Breast epithelium (tissue), 4 donors: ENCODE results near the gene CXCL3. TPM values are rescaled to one million over a fixed set of nuclear protein-coding genes. Genes with fewer than 3 reads are reported as not detected.

ENCODE experiments used
- DNase-seq, 2 donors: peaks; one replicate each; pipeline ENCODE4 v3.0.0-alpha.2; 2019; ENCODE audit warnings: low spot score in 2 of 2
- H3K27ac ChIP-seq, 2 donors: fragments of 200-600 bp; sonication (generic) in 1 of 2; one replicate each; pipeline ENCODE4 v1.5.1; 2016 to 2019; ENCODE audit warnings: mild to moderate bottlenecking in 1 of 2
- H3K27me3 ChIP-seq, 2 donors: fragments of 200-600 bp; sonication (generic) in 1 of 2; one replicate each; pipeline versions ENCODE4 v1.5.1 to v1.6.0; 2017 to 2019; ENCODE audit warnings: control low read depth in 1 of 2, mild to moderate bottlenecking in 1 of 2
- H3K36me3 ChIP-seq: fragments of 200-600 bp; one replicate; pipeline ENCODE4 v1.5.1; 2019
- H3K4me1 ChIP-seq, 2 donors: fragments of 200-600 bp; sonication (generic); one replicate each; pipeline ENCODE4 v1.5.1; 2016 to 2019; ENCODE audit warnings: control low read depth in 1 of 2
- H3K4me3 ChIP-seq, 3 donors: fragments of 200-600 bp; sonication (generic); 1 replicate in 2 of 3; 2 replicates in 1 of 3; pipeline ENCODE4 v1.5.1; 2016 to 2019; ENCODE audit warnings: mild to moderate bottlenecking in 3 of 3, moderate library complexity in 2 of 3
- H3K9me3 ChIP-seq, 2 donors: fragments of 200-600 bp; sonication (generic) in 1 of 2; one replicate each; pipeline ENCODE4 v1.5.1; 2016 to 2019; ENCODE audit warnings: control low read depth in 1 of 2
- CTCF ChIP-seq, 3 donors: fragments of 450-650 bp; IDR thresholded peaks; one replicate each; pipeline ENCODE4 v1.5.1; 2016 to 2017; ENCODE audit warnings: antibody characterized with exemption in 3 of 3, mild to moderate bottlenecking in 3 of 3, moderate library complexity in 3 of 3
- POLR2A ChIP-seq: fragments of 450-650 bp; IDR thresholded peaks from one replicate; pipeline ENCODE4 v1.6.1; 2016; ENCODE audit warnings: antibody characterized with exemption, mild to moderate bottlenecking, moderate library complexity
- POLR2AphosphoS5 ChIP-seq, 3 donors: sonication (generic); formaldehyde crosslinking; IDR thresholded peaks; one replicate each; pipeline ENCODE4 v1.6.1; 2017; ENCODE audit warnings: antibody characterized with exemption in 3 of 3
- intact Hi-C: fragments of 100-400 bp; cut with DNase I; formaldehyde crosslinking; loops from one replicate; pipeline ENCODE4 v1.15.1; 2023; ENCODE audit warnings: low total_unique reads
- total RNA-seq, 3 donors: library from RNA; depleted of rRNA; stranded (reverse); fragments of >200 nt; gene quantifications; one replicate each; pipeline ENCODE4 v1.1.0, GENCODE V29; 2016

Gene CXCL3
- total RNA-seq, 3 donors from 2014 or later: 0.64 to 5.6 (median 1.3) TPM

- H3K27me3 ChIP-seq: no peaks in the 10 kb centered on the region
- no peak overlapping the region for H3K27ac ChIP-seq
- H3K4me1 ChIP-seq: no peaks in the 10 kb centered on the region
- intact Hi-C loops: no loop called here
- TF ChIP-seq POLR2AphosphoS5 (IDR thresholded peaks at IDR 0.05): no peak
- no peak for TF ChIP-seq CTCF (IDR thresholded peaks at IDR 0.05)
- no peak for TF ChIP-seq POLR2A
- no peak for DNase-seq
- H3K36me3 ChIP-seq: no peaks in the 10 kb centered on the region
- no peaks in the 10 kb centered on the region for H3K9me3 ChIP-seq
- no peak overlapping the region for H3K4me3 ChIP-seq
Measured at GRCh38 chr4:74066232-74066631, 27.7 kb upstream of the CXCL3 start.

GRCh38 chr4:74065115-74065642, 26.7 kb upstream of the CXCL3 start:
- TF ChIP-seq POLR2AphosphoS5 (IDR thresholded peaks at IDR 0.05): no peak
- TF ChIP-seq CTCF (IDR thresholded peaks at IDR 0.05): no peak
- no peak for TF ChIP-seq POLR2A
- Histone ChIP-seq H3K36me3 (no peaks in the 10 kb centered on the region), H3K27me3 (no peaks in the 10 kb centered on the region), H3K27ac (no peak overlapping the region), H3K4me1 (no peaks in the 10 kb centered on the region), H3K9me3 (no peaks in the 10 kb centered on the region), H3K4me3 (no peak overlapping the region)
- DNase-seq: no peak
- intact Hi-C loops: no loop called here

GRCh38 chr4:74063859-74064258, 25.4 kb upstream of the CXCL3 start:
- no peaks in the 10 kb centered on the region for H3K9me3 ChIP-seq
- no peaks in the 10 kb centered on the region for H3K4me1 ChIP-seq
- H3K4me3 ChIP-seq: no peak overlapping the region
- H3K27me3 ChIP-seq: no peaks in the 10 kb centered on the region
- no peak overlapping the region for H3K27ac ChIP-seq
- no peak for TF ChIP-seq CTCF (IDR thresholded peaks at IDR 0.05)
- no peak for TF ChIP-seq POLR2AphosphoS5 (IDR thresholded peaks at IDR 0.05)
- no peak for TF ChIP-seq POLR2A
- intact Hi-C loops: no loop called here
- no peak for DNase-seq
- no peaks in the 10 kb centered on the region for H3K36me3 ChIP-seq

- no peak overlapping the region for H3K4me3 ChIP-seq
- no peak for DNase-seq
- TF ChIP-seq POLR2A (no peak), POLR2AphosphoS5 (IDR thresholded peaks at IDR 0.05) (no peak), CTCF (IDR thresholded peaks at IDR 0.05) (no peak)
- intact Hi-C loops: no loop called here
- no peaks in the 10 kb centered on the region for H3K9me3 ChIP-seq
- H3K27me3 ChIP-seq: no peaks in the 10 kb centered on the region
- H3K4me1 ChIP-seq: no peaks in the 10 kb centered on the region
- H3K27ac ChIP-seq: no peak overlapping the region
- no peaks in the 10 kb centered on the region for H3K36me3 ChIP-seq
Measured at GRCh38 chr4:74062953-74063352, 24.5 kb upstream of the CXCL3 start.

GRCh38 chr4:74061430-74061829, 22.9 kb upstream of the CXCL3 start:
- TF ChIP-seq POLR2AphosphoS5 (IDR thresholded peaks at IDR 0.05): no peak
- TF ChIP-seq CTCF (IDR thresholded peaks at IDR 0.05): no peak
- TF ChIP-seq POLR2A: no peak

More at GRCh38 chr4:74061430-74061829, 22.9 kb upstream of the CXCL3 start:
- no peak overlapping the region for H3K27ac ChIP-seq
- H3K4me1 ChIP-seq: no peaks in the 10 kb centered on the region
- no peaks in the 10 kb centered on the region for H3K27me3 ChIP-seq
- H3K4me3 ChIP-seq: no peak overlapping the region
- intact Hi-C loops: no loop called here
- H3K9me3 ChIP-seq: no peaks in the 10 kb centered on the region
- no peaks in the 10 kb centered on the region for H3K36me3 ChIP-seq
- DNase-seq: no peak
